Activated T-cell treated with anti-CD3 and anti-CD28 coated beads for 1 hour (primary cell): ENCODE measurements around the gene C14orf132.
"Not testable (repeated sequence)": the region's sequence is repeated elsewhere in the genome, so short reads cannot be mapped to it uniquely, and the experiment has no call there.

Source experiments
- DNase-seq: peaks from one replicate; pipeline ENCODE4 v3.0.0-alpha.2; 2020; ENCODE audit warnings: low read depth

Gene C14orf132

DNA sequence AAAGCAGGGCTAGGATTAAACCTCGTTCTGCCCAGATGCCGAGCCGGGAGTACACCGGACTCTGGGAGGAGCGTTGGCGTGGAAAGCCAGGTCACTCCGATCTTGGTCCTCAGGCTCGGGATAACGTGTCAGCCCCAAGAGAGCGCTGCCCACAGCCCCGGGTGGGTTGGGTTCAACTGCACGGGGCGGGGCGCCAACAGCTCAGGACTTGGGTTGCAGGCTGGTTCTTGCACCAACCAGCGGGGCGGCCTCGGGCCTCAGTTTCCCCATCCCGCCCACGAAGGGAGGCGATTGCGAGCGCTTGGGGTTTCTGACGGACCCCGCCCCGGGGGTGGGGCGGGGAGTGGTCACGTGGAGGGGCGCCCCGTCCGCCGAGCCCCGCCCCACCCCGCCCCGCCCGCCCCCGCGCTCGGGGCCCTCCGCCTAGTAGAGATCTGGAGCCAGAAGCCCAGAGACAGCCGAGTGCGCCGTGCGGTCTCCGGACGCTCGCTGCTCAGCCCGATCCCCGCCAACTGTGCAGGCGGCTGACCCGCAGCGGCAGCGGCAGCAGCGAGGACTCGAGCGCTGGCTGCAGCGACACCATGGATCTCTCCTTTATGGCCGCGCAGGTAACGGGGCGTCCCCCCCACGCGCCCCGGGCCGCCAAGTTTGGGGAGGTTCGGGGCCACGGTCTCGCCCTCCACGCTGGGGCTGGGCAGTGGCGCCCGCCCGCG, at the start of gene C14orf132:
C14orf132 (plus strand) TSS at position 443 of the 713 bp plus-strand sequence; CDS start at position 582, 139 bp downstream.
- DNase-seq, result peak; percentile 35

DNA sequence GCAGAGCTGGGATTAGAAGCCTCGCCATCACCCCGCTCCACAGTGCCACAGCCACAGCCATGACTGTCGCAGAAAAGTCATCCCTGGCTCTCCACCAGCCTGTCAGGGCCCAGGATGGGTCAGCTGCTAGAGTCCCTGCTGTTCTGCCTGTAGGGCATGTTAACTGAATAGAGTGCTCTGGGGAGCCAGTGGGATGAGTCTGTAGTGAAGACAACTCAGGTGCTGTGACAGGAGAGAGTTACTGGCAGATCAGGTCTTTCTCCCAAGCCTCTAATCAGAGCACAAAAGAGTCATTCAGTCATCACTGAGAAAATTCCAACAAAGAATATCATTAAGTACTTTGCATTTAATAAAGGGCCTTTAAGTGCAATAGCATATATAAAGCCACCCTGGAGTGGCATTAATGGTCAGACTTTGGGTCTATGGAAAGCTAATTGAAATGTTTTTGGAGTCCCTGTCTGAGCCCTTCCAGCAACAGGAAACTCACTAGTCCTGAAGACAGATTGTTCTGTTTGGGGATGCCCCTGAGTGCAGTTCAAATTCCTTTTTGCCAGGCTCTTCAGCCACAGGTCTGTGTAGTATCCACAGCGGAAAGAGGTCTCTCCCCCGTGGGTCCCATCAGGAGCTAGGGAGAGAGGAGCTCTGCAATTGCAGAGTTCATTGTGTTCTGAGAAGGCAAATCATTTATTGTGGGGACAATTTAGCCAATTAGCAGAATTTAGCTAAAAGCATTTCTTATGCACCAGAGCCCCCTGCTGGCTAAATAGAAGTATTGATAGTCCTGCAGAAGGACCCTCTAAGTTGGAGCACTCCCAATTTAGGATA, 45.2 kb upstream of the C14orf132 start:
- peak; percentile 6 for DNase-seq

DNA sequence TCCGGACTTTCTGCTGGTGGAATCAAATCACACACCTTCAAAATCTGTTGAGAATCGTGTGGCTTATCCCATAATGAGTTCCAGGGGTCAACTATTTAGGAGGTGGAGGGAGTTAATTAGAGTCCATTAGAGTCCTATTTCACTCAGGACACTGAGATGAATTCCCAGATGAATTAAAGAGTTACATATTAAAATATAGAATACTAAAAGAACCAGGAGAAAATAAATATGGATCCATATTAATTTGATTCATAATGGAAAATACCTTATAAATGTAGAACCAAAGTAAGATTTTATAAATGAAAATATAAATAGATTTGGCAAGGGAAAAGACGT, 44.6 kb upstream of the C14orf132 start:
- DNase-seq, result no peak

DNA sequence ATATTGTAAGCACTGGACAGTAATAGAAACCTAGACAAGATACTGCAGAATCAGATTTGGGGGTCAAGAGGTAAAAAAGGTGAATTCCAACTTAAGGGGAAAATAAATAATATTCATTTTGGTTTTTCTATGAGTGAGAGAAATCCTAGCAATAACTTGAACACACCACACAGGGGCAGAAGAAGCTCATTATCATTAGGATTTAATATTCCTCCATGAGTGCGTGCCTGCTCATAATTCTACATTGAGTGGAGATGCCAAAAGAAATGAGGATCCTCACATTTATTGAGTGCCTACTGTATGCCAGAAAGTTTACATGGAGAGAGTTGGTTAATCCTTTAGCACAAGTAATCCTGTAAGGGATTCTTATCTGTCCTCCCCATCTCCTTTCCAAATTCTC, 40.5 kb upstream of the C14orf132 start:
- DNase-seq, result no peak

DNA sequence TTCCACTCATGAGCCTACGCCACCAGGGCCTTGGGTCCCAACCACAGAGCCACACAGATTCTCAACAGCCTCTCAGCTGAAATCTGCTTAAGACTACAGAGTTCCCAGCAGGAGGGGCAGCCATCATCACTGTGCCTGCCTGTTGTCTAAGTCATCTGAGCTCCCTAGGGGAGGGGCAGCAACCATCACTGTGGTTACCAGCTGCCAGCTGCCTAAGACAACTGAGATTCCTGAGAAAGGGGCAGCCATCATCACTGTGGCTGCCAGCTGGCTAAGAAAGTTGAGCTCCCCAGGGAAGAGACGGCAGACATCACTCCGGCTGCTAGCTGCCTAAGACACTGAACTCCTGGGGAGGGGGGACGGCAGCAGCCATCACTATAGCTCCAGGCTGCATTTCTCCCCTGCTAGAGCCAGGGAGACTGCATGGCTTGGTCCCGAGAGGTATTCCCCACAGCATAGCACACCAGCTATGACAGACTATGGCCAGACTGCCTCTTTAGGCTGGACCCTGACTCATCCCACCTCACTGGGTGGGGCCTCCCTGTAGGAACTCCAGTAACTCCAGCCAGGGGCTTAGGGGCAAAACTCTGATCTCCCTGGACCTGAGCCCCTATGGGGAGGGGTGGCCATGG, 37.2 kb upstream of the C14orf132 start:
- DNase-seq, result no peak

DNA sequence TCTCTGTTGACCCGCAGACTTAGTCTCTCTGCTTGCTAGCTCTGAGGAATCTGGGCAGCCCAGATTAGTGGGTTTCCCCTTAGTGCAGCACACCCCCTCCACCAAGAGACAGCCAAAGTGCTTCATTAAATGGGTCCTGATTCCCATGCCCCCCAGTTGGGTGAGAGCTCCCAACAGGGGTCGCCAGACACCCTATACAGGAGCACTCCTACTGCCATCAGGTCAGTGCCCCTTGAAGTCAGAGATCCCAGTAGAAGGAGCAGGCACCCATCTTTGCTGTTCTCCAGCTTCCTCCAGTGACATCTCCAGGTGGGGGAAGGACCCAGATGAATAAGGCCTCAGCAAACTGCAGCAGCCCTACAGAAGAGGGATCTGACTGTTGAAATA, 36.7 kb upstream of the C14orf132 start:
- DNase-seq, result no peak

DNA sequence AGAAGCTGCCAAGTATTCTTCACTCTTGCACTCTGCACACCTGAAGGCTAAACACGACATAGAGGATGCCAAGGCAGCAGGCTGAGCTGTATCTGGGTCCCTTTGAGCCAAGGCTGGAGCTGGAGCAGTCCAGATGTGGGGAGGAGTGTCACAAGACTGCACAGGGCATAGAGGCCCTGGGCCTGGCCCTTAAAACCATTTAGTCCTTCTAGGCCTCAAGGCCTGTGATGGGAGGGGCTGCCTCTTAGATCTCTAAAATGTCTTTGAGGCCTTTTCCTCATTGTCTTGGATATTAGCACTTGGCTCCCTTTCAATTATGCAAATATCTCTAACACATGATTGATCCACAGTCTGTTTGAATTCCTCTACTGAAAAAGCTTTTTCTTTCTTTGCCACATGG, 28.0 kb upstream of the C14orf132 start:
- no peak for DNase-seq

DNA sequence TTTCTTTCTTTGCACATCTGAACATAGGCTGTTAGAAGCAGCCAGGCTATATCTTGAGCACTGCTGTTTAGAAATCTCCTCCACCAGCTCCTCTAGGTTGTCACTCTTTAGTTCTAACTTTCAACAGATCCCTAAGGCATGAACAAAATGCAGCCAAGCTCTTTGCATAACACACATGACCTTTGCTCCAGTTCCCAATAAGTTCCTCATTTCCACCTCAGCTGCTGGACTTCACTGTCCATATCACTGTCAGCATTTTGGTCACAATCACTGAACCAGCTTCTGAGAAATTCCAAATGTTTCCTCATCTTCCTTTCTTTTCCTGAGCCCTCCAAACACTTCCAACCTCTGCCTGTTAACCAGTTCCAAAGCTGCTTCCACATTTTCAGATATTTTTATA, 27.6 kb upstream of the C14orf132 start:
- DNase-seq, result no peak

DNA sequence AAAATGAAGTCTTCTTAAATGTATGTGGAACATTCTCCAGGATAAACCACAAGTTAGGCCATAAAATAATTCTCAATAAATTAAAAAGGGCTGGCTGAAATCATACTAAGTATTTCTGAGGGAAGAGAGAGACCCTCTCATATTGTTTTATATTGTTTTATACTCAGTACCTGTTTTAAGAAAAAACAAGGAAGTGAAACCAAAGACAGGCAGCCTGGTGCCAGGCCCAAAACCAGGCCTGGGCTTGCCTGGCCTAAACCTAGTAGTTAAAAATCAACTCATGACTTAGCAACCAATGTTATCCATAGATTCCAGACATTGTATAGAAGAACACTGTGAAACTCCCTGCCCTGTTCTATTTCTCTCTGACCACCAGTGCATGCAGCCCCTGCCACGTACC, 26.4 kb upstream of the C14orf132 start:
- DNase-seq, result not testable (repeated sequence)

DNA sequence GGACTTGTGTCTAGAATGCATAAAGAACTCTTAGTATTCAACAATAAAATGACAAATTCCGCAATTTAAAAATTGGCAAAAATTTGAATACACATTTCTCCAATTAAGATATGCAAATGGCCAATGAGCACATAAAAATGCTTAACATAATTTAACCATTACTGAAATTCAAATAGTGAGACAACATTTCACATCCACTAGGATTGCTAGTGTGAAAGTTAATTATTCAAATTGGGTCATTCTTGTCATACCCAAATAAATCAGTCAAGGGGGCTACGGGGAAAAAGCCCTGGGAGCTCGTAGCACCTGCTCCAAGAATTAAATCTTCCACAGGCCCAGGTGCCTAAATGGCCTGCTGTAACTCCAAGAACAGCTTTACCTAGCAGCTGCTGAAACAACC, 25.0 kb upstream of the C14orf132 start:
- DNase-seq, result no peak

DNA sequence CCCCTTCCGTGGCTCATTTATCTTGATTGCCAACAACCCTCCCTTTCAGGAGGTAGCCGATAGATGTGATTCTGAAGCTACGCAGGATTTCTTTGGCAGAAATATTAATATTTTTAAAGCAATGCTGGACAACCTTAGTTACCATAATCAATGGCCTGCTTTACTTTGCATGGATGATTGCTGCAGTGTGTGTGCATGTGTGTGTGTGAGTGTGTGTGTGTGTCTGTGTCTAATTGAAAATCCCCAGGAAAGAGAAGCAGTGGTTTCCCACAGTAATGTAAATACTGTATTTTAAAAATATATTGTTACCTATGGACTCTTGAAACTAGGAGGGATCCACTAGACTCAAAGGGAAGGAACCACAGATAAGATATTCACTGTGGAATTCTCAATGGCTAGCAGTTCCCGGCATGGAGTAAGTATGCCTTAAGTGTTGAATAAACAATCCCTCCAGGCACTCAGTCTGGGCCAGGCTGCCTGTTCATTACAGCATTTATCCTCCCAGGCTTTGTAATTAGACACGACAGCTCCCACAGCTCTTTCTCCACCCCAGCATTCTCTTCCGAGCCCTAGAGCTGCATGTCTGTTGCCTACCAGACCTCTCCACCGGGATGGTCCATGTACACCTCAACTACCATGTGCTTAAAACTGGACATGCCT, 22.5 kb upstream of the C14orf132 start:
- no peak for DNase-seq

DNA sequence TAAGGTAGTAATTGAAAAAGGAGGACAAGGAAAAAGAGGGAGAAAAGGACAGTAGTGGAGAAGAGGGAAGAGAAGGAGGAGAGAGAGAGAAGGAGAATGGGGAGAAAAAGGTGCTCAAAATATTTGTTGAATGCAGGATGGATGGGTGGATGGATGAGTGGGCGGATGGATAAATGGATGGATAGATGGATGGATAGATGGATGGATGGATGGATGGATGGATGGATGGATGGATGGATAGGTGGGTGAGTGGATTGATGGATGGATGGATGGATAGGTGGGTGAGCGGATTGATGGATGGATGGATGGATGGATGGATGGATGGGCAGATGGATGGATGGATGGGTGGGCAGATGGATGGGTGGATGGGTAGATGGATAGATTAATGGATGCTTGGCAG, 21.3 kb upstream of the C14orf132 start:
- DNase-seq, result no peak

DNA sequence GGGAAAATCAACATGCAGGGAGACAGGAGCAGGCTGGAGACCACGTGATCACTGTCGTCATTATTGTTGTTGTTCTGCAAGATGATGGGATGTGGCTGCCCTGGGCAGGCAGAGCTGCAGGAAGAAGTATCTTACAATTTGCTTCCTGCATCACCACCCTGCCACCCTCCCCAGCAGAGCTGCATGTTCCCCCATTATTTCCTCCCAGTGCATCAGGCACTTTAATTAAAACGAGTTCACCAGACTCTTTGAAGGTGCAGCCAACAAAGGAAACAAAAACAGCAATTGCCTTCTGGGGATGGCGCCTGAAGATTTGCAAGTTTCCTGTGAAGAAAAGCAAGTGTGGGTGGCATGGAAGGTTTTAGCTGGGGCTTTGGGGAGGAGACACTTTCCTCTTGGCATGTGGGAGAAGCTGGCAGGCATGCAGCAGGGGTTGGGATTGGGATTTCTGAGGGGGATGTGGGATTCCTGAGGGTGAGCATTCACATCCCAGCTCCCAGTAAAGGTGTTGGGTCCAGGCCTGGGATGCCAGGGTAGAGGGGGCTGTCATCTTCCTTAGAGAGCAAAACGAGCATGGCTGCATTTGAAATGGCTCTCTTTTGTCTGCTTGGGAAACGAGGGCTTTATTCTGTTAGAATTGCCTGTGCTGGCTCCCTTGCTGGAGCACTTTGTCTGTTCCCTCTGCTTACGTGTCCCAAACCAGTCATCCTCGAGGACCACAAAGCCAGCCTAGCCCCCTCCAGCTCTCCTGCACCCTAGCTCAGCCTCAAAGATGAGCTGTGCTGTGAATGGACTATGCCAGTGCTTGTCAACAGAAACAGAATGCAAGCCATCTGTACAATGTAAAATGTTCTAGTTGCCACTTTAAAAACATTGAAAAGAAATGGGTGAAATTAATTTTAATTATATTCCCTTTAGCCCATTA, 11.5 kb upstream of the C14orf132 start:
- no peak for DNase-seq

DNA sequence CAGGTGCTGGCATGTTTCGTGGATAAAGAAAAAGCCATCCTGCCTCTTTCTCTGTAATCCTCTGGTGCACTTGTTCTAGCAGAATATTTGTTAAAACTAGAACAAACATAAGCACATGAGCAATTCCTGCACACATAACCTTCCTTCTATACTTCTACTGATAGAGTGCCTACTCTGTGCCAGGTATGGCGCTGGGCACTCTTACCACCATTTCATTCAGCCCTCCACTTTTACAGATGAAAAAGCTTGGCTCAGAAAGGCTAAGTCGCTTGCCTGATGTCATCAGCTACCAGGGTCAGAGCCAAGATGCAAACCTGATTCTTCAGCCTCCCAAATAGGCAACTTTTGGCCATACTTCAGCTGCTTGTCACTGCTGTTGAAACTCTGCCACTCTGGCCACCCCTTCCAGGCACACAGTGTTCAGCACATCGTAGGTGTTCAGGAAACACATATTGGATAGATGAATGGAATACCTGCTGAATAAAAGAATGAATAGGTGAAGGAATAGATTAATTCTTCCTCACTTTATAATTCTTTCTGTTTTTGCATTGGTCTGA, 10.0 kb upstream of the C14orf132 start:
- DNase-seq, result no peak

DNA sequence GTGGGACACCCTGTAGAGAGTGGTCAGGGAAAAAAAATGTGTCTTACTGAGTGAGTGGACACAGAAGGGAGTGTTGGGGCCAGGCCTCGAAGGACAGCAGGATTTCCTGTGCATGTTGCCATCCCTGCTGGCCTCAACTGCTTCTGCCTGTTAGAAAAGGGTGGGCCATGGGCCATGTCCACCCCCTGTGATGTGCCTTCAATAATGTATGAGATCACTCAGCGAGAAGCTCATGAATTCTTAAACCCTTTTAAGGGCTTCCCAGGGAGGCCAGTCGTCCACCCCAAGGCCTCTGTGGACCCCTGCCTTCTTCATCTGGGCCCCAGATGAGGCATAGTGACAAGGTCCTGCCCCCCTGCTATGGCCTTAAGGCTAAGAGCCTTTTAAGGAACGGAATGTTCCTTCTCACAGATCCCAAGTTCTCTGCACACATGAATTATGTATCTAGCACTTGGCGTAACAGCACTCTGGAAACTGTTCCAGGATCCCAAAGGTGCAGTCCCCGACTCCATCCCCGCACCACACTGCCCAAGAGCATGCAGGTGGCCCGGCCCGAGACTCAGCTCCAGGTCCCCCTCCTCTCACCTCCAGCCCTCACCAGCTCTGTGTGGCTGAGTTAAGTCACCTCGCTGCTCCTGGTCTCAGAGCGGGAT, 8.9 kb upstream of the C14orf132 start:
- DNase-seq, result no peak

DNA sequence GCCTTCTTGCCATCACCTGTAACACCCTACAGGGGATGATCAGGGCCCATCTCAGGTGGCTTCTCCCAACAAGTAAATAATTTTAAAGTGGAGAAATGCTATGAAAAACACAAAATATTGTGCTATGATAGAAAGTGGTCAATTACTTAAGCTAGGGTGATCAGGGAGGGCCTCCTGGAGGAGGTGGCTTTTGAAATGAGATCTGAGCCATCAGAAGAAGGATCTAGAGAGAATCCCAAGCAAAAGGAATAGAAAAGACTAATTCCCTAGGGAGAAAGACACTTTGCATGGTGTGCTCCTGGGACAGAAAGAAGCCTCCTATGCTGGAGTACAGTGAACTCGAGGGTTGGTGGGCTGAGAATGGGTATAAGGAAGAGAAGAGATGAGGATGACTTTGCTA, 7.5 kb upstream of the C14orf132 start:
- DNase-seq, result no peak

DNA sequence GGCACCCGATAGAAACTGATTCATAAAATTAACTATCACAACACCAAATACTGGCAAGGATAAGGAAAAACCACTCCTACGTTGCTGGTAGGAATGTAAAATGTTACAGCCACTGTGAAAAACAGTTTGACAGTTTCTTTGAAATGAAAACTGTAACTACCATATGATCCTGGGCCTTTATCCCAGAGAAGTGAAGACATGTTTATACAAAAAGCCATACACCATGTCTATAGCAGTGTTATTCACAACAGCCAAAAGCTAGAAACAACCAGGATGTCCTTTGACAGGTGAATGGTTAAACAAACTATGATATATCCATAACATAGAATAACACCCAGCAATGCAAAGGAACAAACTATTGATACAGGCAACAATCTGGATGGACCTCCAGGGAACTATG, 3.7 kb upstream of the C14orf132 start:
- DNase-seq, result no peak

DNA sequence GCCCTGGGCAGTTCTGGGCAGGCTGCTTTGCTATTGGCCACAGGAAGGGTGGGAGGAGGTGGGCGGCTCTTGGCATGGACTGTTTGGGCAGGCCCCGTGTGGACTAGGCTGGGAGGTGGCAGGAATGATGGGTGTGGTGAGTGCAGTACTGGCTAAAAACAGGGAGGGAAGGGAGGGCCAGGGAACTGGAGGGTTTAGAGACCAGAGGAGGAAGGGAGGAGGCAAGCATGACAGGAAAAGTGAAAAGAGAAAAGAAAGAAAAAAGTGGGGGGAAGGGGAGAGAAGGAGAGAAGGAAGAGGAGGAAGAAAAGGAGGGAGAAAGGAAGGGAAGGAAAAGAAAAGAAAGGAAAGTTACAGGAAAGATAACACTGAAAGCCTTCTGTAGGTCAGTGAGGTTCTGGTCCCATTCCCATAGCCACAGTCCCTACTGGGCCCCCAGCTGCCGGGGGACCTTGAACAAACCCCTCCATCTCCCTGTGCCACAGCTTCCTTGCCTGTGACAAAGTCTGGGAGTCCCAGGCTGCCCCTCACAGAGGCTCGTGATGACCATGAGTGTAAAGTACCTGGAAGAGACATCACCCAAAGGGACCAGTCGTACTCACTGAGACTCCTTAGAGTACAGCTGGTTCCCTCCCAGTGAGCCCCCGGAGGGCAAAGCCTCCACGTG, 1.1 kb upstream of the C14orf132 start:
- no peak for DNase-seq

DNA sequence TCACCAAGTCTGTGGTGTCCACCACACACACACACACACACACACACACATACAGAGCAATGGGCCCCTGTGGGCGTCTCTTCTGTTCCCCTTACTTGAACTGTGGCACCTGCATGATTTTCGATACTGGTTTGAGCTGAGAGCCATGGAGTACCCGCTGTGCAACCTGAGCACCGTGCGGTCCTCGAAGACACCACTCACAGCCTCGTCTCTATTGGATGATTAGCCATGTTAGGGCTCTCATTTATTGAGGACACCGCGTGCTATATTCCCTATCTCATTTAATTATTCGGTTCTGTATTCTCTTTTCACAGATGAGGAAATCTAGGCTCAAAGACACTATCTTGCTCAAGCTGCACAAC, 623 bp upstream of the C14orf132 start:
- DNase-seq, result no peak

DNA sequence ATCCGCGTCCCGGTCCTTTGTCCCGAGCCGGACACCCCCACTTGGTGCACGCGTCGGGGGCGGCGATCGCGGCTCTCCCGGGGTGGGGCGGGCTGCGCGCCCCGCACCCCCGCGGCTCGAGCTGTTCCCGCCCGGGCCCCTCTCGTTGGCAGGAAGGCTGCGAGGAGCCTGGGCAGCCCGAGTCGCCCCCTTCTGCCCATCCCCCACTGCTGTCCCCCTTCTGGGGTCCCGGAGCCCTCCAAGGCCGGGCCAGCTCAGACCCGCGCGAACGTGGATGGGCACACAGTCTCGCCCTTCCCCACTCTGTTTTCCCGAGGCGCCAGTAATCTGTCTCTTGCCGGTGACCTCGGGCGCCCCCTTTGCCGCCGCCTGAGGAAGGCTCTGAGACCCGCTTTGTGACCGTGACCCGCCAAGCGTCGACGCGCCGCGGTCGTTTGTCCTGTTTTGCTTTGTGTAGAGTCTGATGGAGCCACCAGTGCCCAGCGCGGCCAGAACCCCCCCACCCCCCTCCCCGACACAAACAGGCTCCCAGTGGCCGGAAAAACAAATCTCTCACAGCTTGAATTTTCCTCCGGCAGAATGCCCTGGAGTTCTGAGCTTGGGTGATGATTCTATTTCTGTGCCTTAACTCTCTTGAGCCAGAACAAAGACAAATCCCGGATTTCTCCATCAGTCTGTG, 610 bp downstream of the C14orf132 start:
- no peak for DNase-seq
